Ectodermal cell (in vitro differentiated cells): ENCODE measurements around the gene TICAM1.
A peak's percentile ranks its signal among the peaks of the same experiment; 100 is the strongest.
"Not testable (repeated sequence)": the region's sequence is repeated elsewhere in the genome, so short reads cannot be mapped to it uniquely, and the experiment has no call there.

Experiments used
- H3K27ac ChIP-seq: 2 replicates; pipeline ENCODE4 v1.7.0; 2013; ENCODE audit warnings: mild to moderate bottlenecking, low read depth, low read length; ENCODE audit not compliant: insufficient read depth, poor library complexity, severe bottlenecking
- H3K27me3 ChIP-seq: 2 replicates; pipeline ENCODE4 v1.7.0; 2013; ENCODE audit warnings: mild to moderate bottlenecking, low read length; ENCODE audit not compliant: insufficient read depth, control insufficient read depth, poor library complexity, severe bottlenecking
- H3K36me3 ChIP-seq: one replicate; pipeline ENCODE4 v1.7.0; 2013; ENCODE audit warnings: low read length; ENCODE audit not compliant: control insufficient read depth, insufficient read depth
- H3K4me1 ChIP-seq: one replicate; pipeline ENCODE4 v1.7.0; 2013; ENCODE audit warnings: low read length; ENCODE audit not compliant: control insufficient read depth, insufficient read depth
- H3K4me3 ChIP-seq: 2 replicates; pipeline ENCODE4 v1.7.0; 2013; ENCODE audit warnings: low read depth, low read length, control low read depth; ENCODE audit not compliant: insufficient read depth
- H3K9me3 ChIP-seq: 2 replicates; pipeline ENCODE4 v1.7.0; 2013; ENCODE audit warnings: mild to moderate bottlenecking, low read length, moderate library complexity; ENCODE audit not compliant: control insufficient read depth
- WGBS, 2 experiments: methylation state at CpG; one replicate each; pipeline ENCODE4 v1.1.7; 2013; ENCODE audit warnings: missing lambda C conversion rate in 2 of 2; 5-methylcytosine and 5-hydroxymethylcytosine counted together

TICAM1 gene

GRCh38 chr19:4844348-4845179, 13.1 kb upstream of the TICAM1 start:
- no peaks in the 10 kb centered on the region for H3K27me3 ChIP-seq
- peaks cover 29% of the 10 kb centered on the region for H3K36me3 ChIP-seq
- no peaks in the 10 kb centered on the region for H3K4me1 ChIP-seq
- H3K27ac ChIP-seq: no peak overlapping the region
- 92 to 94% methylated on average over 10 of the region's 10 CpGs for WGBS, 2 experiments
- no peaks in the 10 kb centered on the region for H3K9me3 ChIP-seq
- no peak overlapping the region for H3K4me3 ChIP-seq

- H3K27me3 ChIP-seq: no peaks in the 10 kb centered on the region
- no peak overlapping the region for H3K4me3 ChIP-seq
- H3K4me1 ChIP-seq: no peaks in the 10 kb centered on the region
- 95 to 98% methylated on average over 6 of the region's 6 CpGs for WGBS, 2 experiments
- H3K36me3 ChIP-seq: peaks cover 33% of the 10 kb centered on the region
- no peaks in the 10 kb centered on the region for H3K9me3 ChIP-seq
- H3K27ac ChIP-seq: no peak overlapping the region
Observed at GRCh38 chr19:4843647-4843965, 12.1 kb upstream of the TICAM1 start.

DNA sequence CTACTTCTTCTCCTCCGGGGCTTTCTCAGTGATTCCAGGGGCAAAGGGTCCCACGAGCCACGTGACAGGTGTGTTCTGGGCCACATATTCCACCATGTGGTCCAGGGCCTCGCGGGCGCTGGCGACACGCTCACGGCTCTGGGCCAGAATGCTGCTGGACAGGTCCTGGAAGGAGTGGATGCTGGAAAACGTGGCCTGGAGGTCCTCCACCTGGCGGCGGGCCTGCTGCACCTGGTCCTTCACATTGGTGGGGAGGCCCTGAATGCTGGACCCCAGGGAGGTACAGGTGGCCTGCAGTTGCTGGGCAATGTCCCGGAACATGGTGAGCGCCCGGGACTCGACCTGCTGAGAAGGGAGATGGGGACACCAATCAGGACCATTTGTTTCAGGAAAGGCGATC, 7.7 kb upstream of the TICAM1 start:
- Histone ChIP-seq H3K36me3 (peaks cover 25% of the 10 kb centered on the region), H3K27ac (no peak overlapping the region), H3K4me1 (no peaks in the 10 kb centered on the region), H3K9me3 (no peaks in the 10 kb centered on the region), H3K27me3 (no peaks in the 10 kb centered on the region), H3K4me3 (no peak overlapping the region)
- WGBS, 2 experiments: 96 to 97% methylated on average over 17 of the region's 17 CpGs

GRCh38 chr19:4832776-4833175, 1.3 kb upstream of the TICAM1 start:
- H3K27me3 ChIP-seq: peaks cover 21% of the 10 kb centered on the region
- no peak overlapping the region for H3K4me3 ChIP-seq
- H3K9me3 ChIP-seq: no peaks in the 10 kb centered on the region
- WGBS, 2 experiments: 93 to 98% methylated on average over 5 of the region's 5 CpGs
- no peak overlapping the region for H3K27ac ChIP-seq
- no peaks in the 10 kb centered on the region for H3K36me3 ChIP-seq
- no peaks in the 10 kb centered on the region for H3K4me1 ChIP-seq

DNA sequence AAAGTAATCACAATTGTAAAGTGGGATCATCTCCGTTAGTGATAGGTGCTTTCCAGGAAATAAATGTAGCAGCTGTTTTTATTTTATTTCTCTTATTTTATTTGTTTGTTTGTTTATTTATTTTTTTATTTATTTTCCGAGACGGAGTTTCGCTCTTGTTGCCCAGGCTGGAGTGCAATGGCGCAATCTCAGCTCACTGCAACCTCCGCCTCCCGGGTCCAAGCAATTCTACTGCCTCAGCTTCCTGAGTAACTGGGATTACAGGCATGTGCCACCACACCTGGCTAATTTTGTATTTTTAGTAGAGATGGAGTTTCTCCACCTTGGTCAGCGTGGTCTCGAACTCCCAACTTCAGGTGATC, 448 bp upstream of the TICAM1 start:
- WGBS, 2 experiments: 82 to 84% methylated on average over 9 of the region's 9 CpGs
- H3K4me1 ChIP-seq, H3K27ac ChIP-seq, H3K36me3 ChIP-seq, H3K9me3 ChIP-seq: not testable (repeated sequence)
- peaks cover 21% of the 10 kb centered on the region for H3K27me3 ChIP-seq
- H3K4me3 ChIP-seq: peak overlapping the region; percentile 48

DNA sequence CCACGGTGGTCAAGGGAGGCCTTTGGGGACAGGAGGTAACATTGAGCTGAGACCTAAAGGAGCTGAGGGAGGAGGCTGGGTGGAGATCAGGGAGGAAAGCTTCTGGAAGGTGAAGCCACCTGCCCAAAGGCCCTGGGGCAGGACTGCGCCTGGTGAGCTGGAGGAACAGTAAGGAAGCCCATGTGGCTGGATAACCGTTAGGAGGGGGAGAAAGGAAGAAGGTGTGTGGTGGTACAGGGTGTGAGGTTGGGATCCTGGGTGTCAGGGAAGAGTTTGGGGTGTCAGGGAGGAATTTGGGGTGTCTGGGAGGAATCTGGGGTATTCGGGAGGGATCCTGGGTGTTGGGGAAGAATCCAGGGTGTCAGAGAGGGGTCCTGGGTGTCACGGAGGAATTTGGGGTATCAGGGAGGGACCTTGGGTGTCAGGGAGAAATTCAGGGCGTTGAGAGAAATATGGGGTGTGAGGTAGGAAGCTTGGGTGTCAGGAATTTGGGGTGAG, 695 bp downstream of the TICAM1 start:
- no peaks in the 10 kb centered on the region for H3K9me3 ChIP-seq
- H3K4me1 ChIP-seq: no peaks in the 10 kb centered on the region
- no peak overlapping the region for H3K27ac ChIP-seq
- no peaks in the 10 kb centered on the region for H3K36me3 ChIP-seq
- no peak overlapping the region for H3K4me3 ChIP-seq
- WGBS, 2 experiments: 86 to 89% methylated on average over 6 of the region's 6 CpGs
- H3K27me3 ChIP-seq: peaks cover 21% of the 10 kb centered on the region

- Histone ChIP-seq H3K27me3 (peaks cover 21% of the 10 kb centered on the region), H3K9me3 (no peaks in the 10 kb centered on the region), H3K36me3 (no peaks in the 10 kb centered on the region), H3K4me1 (no peaks in the 10 kb centered on the region), H3K4me3 (no peak overlapping the region), H3K27ac (no peak overlapping the region)
- 92 to 93% methylated on average over 6 of the region's 6 CpGs for WGBS, 2 experiments
Observed at GRCh38 chr19:4830332-4830731, 1.2 kb downstream of the TICAM1 start.

GRCh38 chr19:4829001-4829712, 2.4 kb downstream of the TICAM1 start:
- H3K4me1 ChIP-seq: no peaks in the 10 kb centered on the region
- H3K9me3 ChIP-seq: no peaks in the 10 kb centered on the region
- H3K36me3 ChIP-seq: no peaks in the 10 kb centered on the region
- H3K27ac ChIP-seq: no peak overlapping the region
- peaks cover 21% of the 10 kb centered on the region for H3K27me3 ChIP-seq
- 82 to 83% methylated on average over 14 to 16 of the region's 16 CpGs for WGBS, 2 experiments
- no peak overlapping the region for H3K4me3 ChIP-seq

- no peaks in the 10 kb centered on the region for H3K27me3 ChIP-seq
- H3K9me3 ChIP-seq: no peaks in the 10 kb centered on the region
- H3K36me3 ChIP-seq: no peaks in the 10 kb centered on the region
- WGBS, 2 experiments: 80 to 85% methylated on average over 6 of the region's 6 CpGs
- H3K27ac ChIP-seq: no peak overlapping the region
- H3K4me3 ChIP-seq: no peak overlapping the region
- H3K4me1 ChIP-seq: no peaks in the 10 kb centered on the region
Observed at GRCh38 chr19:4823577-4823976, 7.9 kb downstream of the TICAM1 start.

- H3K4me1 ChIP-seq, H3K27me3 ChIP-seq, H3K4me3 ChIP-seq, H3K36me3 ChIP-seq, H3K9me3 ChIP-seq, H3K27ac ChIP-seq: not testable (repeated sequence)
- 95% methylated on average over 7 of the region's 7 CpGs for WGBS, 2 experiments
Observed at GRCh38 chr19:4822354-4822753, 9.2 kb downstream of the TICAM1 start.
